GM12878 (cell line): ENCODE data around the gene ZBED2. TPM values are rescaled to one million over a fixed set of nuclear protein-coding genes. Genes with fewer than 3 reads are reported as not detected.

Source experiments
- CUX1 ChIP-seq: IDR thresholded peaks from 2 replicates; pipeline ENCODE4 v1.6.1; 2012; ENCODE audit warnings: improper control_type of control experiment, low read depth, low read length; ENCODE audit not compliant: insufficient replicate concordance
- MAX ChIP-seq: IDR thresholded peaks from 2 replicates; pipeline ENCODE4 v1.6.1; 2012; ENCODE audit warnings: low read depth, low read length, improper control_type of control experiment
- MLLT1 ChIP-seq: fragments of 450-650 bp; IDR thresholded peaks from 2 replicates; pipeline ENCODE4 v1.6.1; 2016; ENCODE audit warnings: mild to moderate bottlenecking
- polyA plus RNA-seq, 11 experiments: library from polyadenylated mRNA; depleted of rRNA in 4 of 11; unstranded in 6 of 11; stranded (reverse) in 5 of 11; fragments of >200 nt; fragmentation: Nextera tagmentation in 4 of 11; fragmentation: Illumina TruSeq in 1 of 11; extraction: Ambion mirVana in 4 of 11; extraction: Trizol in 1 of 11; gene quantifications; 1 replicate in 1 of 11; 2 replicates in 10 of 11; pipeline versions ENCODE4 v1.2.1 to v1.2.3, GENCODE V29; 2011 to 2016; ENCODE audit warnings: inconsistent platforms in 2 of 11, missing spikeins in 2 of 11, low read depth in 1 of 11
- total RNA-seq, 4 experiments: library from RNA; depleted of rRNA in 3 of 4; stranded (reverse); fragments of >200 nt in 3 of 4; fragmentation: Illumina TruSeq in 1 of 4; extraction: Trizol in 1 of 4; gene quantifications; 2 replicates each; pipeline versions ENCODE4 v1.2.1 to v1.2.3, GENCODE V29; 2013 to 2021

Gene ZBED2
- total and polyA plus RNA-seq, 10 of the 15 experiments (the other 5 are each of a cell fraction or from before 2014, with no cell fraction given), result 0.02 to 0.24 (median 0.08) TPM; not detected in 3

- no peak for TF ChIP-seq MLLT1
- TF ChIP-seq CUX1, result no peak
- no peak for TF ChIP-seq MAX
These were observed 5.6 kb downstream of the ZBED2 start (continued) for GRCh38 chr3:111589303-111590142.
